AML-193 (cell line): Measurements from ENCODE around the gene HEATR5B.
A peak's percentile ranks its signal among the peaks of the same experiment; 100 is the strongest.

ENCODE experiments used
- DNase-seq, 2 experiments: peaks; one replicate each; lab custom pipeline; 2025; lab: John Stamatoyannopoulos, UW

The HEATR5B gene

DNA sequence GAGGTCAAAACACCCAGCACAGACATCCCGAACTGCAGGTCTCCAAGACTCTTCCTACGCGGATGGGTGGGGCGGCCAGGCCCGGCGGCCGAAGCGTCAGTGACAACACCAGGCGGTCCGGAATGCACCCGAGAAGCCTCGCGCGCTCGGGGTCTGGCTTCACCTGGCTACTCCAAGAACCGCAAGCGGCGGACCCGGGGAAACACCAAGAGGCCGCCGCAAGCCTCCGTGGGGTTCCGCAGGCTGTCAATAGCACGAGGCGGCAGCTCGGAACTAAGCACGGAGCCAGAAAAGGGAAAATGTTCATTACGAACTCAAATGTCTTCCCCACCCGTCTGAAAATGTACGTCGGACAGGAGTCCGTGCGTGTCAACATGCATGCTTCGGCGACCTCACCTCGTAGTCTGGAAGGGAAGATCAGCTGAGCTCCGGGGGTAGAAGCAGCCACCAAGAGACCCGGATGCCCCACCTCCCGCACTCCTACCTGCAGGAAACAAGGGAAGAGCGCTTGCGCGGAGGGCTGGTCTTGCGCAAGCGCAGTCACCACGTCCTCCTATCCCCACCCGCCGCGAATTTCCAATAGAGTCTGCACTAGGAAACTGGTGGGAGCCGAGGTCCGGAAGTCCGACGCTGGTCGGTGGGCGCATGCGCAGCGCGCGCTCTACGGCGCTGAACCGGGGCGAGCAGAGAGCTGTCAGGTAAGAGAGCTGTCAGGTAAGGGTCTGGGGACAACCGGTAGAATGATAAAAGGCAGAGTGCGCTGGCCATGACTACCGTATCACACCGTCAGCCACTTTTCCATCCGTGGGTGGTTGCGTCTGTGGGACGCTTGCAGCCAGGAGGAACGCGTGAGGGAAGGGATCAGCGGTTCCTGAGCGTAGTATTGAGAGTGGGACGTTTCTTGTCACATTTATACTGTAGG, at the start of gene HEATR5B, which contains the start of gene GPATCH11:
Gene HEATR5B, minus strand, starts transcription at position 500 of the 922 bp plus-strand sequence. CDS start 958 bp downstream, outside the sequence.
Gene GPATCH11, plus strand, starts transcription at position 646 of the 922 bp plus-strand sequence. CDS start 3,864 bp downstream, outside the sequence.
- DNase-seq: peak; percentile 85 to 88

- DNase-seq: no peak
Observed at GRCh38 chr2:37132914-37133313, 48.7 kb upstream of the HEATR5B start.

GRCh38 chr2:37125416-37125815, 41.2 kb upstream of the HEATR5B start:
- no peak for DNase-seq

GRCh38 chr2:37119157-37119556, 35.0 kb upstream of the HEATR5B start:
- DNase-seq: no peak

DNA sequence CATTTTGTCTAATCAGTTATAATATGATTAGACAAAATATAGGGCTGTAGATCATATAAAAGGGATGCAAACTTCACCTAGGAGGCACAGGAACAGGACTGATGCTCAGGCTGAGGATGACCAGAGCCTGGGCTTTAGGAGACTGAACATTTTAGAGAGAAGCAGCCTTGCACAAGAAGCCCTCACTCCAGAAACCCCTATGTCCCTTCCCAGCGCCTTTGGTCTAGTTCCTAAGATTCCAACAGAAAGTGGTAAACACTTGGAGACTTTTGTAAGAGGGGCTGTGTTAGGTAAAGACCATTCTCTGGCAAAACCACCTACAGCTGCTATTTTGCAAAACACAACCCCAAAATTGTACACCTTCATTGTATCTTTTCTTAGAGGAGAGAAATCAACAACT, 33.4 kb upstream of the HEATR5B start:
- no peak for DNase-seq

GRCh38 chr2:37111958-37112357, 27.8 kb upstream of the HEATR5B start:
- no peak for DNase-seq

GRCh38 chr2:37110306-37111212, 26.4 kb upstream of the HEATR5B start:
- no peak for DNase-seq

DNA sequence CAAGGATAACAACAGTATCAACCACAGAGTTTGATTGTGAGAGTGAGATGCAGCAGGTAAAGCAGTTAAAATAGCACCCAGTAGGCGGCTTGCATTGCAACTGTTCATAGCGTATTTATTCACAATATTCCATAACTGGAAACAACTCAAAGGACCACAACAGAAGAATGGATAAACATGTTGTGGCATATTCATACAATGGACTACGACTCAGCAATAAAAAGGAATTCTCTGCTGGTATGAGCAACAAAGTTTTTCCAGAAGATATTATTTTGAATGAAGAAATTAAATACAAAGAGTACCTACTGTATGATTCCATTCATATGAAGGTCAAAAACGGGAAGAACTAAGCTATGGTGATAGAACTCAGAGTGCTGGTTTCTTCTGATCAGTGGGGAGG, 25.4 kb upstream of the HEATR5B start:
- DNase-seq: no peak

- no peak for DNase-seq
Observed at GRCh38 chr2:37105150-37105549, 21.0 kb upstream of the HEATR5B start.

DNA sequence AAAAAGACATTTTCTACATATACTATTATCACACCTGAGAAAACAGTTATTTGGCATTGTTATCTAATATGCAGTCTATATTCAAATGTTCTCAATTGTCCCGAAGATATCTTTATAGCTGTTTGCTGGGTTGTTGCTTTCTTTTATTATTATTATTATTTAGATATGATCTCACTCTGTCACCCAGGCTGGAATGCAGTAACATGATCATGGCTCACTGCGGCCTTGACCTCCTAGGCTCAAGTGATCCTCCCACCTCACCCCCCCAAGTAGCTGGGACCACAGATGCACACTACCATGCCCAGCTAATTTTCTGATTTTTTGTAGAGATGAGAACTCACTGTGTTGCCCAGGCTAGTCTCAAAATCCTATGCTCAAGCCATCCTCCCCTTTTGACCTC, 20.0 kb upstream of the HEATR5B start:
- DNase-seq: no peak

- no peak for DNase-seq
Observed at GRCh38 chr2:37102588-37102987, 18.4 kb upstream of the HEATR5B start.

GRCh38 chr2:37100054-37100453, 15.9 kb upstream of the HEATR5B start:
- DNase-seq: no peak

DNA sequence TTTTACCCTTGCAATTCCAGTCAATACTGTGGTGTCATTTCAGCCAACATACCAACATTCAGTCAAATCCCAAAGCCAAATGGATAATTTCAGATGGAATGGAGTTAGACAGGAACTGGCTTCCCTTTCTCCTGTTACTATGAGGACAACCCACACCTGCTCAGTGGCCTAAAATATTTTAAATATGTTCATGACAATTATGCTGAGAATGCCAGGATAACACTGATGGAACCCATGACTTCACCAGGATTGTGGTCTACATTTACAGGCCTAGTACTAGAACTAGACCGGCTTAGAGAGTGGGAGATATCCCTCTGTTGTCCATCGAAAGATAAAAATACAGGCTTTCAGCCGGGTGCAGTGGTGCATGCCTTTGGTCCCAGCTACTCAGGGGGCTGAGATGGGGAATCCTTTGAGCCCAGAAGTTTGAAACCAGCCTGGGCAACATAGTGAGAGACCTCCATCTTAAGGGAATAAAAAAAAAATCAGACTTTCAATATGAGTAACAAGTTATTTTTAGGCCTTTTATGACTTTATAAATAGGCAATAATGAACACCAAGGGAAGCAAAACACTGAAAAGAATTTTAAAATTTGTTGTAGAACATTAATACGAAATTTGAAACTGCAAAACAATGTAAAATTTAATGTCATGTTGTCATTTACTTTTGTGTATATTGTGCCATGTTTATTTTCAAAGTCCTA, 14.4 kb upstream of the HEATR5B start:
- DNase-seq: no peak

DNA sequence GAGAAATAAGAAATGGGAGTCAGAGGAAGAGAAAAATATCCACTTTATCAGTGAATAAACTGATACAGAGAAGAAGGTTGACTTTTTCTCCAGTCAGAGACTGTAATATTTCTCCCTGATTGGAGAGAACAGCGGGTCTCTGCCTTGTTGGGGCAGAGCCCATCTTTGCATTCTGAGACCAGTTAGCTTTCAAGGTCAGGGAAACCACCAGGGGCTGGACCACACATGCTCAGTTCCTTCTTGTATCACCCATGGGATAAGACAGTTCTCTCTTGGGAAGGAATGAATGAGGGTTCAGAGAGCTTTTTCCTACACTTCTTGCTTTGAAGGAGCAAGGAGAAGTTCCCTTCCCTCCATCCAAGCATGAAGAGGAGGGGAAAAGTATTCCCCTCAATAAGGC, 12.4 kb upstream of the HEATR5B start:
- DNase-seq: no peak

GRCh38 chr2:37091873-37092272, 7.7 kb upstream of the HEATR5B start:
- no peak for DNase-seq

GRCh38 chr2:37090019-37090477, 5.9 kb upstream of the HEATR5B start:
- no peak for DNase-seq

DNA sequence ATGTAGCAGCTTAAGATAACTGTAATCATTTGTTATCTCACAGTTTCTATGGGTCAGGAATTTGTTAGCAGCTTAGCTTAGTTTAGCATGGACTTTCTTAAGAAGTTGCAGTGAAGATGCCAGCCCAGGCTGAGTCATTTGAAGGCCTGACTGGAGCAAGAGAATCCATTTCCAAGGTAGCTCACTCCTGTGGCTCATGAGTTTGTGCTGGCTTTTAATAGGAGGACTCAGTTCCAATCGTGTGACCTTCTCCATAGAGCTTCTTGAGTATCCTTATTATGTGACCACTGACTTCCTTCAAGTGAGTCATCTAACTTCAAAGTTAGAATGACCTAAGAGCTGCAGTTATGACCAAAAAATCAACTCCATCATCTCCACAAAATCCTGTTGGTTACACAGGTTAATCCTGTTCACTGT, 1.6 kb upstream of the HEATR5B start:
- DNase-seq: peak in 1 of 2 experiments; percentile 2

DNA sequence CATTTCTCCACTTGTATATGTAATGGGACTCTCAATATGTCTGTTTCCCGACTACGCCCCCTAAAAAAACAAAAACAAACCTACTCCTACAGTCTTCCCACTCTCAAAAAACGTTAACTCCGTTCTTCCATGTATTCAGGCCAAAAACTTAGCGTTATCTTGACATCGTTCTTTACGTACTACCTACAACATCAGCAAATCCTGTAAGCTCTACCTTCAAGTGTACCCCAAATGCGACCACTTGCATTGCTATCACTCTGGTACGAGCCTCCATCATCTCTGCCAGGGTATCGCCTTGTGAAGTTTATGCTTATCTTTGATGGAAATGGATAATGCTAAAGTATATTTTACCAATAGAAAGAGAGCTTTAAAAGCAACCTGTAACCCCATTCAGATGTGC, 625 bp upstream of the HEATR5B start:
- DNase-seq: no peak

- peak in 1 of 2 experiments; percentile 9 for DNase-seq
Observed at GRCh38 chr2:37080689-37081088, 3.5 kb downstream of the HEATR5B start.

DNA sequence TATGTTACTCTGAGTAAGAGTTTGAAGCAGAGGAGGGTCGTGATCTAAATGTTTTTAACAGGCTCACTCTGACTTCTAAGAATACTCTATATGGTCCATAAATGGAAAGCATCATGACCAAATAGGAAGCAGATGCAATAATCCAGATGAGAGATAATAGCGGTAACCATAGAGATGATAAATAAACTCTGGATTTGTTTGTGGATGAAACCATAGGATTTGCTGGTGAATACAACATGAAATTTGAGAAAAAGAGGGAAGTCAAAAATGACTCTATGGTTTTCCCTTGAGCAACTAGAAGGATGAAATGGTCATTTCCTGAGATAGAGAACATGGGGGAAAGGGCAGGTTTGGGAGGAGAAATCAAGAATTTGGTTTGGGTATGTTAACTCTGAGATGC, 3.9 kb downstream of the HEATR5B start:
- peak; percentile 17 to 20 for DNase-seq

DNA sequence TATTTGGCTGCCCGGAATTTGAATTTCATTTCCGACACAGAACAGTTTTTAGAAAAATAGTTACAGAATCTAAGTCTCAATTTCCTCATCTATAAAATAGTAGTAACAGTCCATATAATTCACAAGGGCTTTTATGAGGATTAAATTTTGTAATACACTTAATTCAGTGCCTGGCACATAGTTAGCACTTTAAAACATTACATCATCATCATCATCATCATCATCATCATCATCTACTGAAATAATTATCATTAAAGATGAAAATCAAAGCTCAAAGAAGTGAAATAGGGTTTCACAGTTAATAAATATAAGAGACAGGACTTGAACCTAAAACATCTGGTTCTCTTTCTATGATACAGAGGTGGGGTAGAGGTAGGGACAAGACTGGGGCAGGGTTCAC, 13.2 kb downstream of the HEATR5B start:
- DNase-seq: no peak

- no peak for DNase-seq
Observed at GRCh38 chr2:37068686-37069085, 15.5 kb downstream of the HEATR5B start.
